ENCODE data around the gene CRYBB3.

DNA sequence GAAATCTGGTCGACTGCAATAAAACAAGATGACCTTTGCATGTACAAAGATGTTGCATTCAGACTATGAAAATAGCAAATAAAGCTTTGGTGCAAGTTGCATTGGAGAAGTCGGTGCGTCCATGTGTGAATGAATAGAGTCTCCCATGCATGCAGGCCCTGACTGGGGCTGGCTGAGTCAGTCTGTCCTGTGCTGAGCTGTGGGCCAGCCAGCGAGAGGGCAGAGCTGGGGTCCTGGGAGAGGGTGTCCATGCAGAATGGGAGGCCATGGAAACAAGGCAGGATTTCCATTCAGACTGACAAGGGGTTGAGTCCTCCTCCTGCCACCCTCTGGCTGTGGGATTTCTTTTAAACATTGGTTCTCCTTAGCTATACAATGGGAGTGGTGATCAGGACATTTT is 2.3 kb upstream of the CRYBB3 start:
- no peak for TF ChIP-seq EZH2 (IDR thresholded peaks at IDR 0.05)
- no peak for TF ChIP-seq POLR2AphosphoS5 (IDR thresholded peaks at IDR 0.05; ENCODE audit: borderline replicate concordance, low read depth, low read length)
- no peak for TF ChIP-seq FOXP2 (optimal IDR thresholded peaks at IDR 0.05; ENCODE audit: control extremely low read depth, extremely low read length, insufficient read depth)
